ENCODE measurements around the gene SQOR.

- no peak for TF ChIP-seq POLR2AphosphoS5 (IDR thresholded peaks at IDR 0.05; ENCODE audit: low read depth, low read length)
- no peak for TF ChIP-seq SIN3A (IDR thresholded peaks at IDR 0.05; ENCODE audit: borderline replicate concordance, insufficient read depth, low read length)
- no peak for TF ChIP-seq TAF1 (IDR thresholded peaks at IDR 0.05; ENCODE audit: borderline replicate concordance, insufficient read depth, low read length)
- no peak for TF ChIP-seq REST (IDR thresholded peaks at IDR 0.05; ENCODE audit: insufficient read depth in 1 of 2, low read depth in 2 of 2, low read length in 2 of 2)
- no peak for TF ChIP-seq FOXP2 (optimal IDR thresholded peaks at IDR 0.05; ENCODE audit: borderline replicate concordance, extremely low read depth, extremely low read length, insufficient read depth)
Observed at GRCh38 chr15:45664451-45664850, 29.6 kb downstream of the SQOR start.

All from PFSK-1 (cell line).